Stomach (tissue), 4 donors: ENCODE measurements around the gene WDR89.

Source experiments
- CTCF ChIP-seq, 7 experiments: fragments of 450-650 bp in 4 of 7; fragments of 200-600 bp in 3 of 7; sonication (generic) in 3 of 7; IDR thresholded peaks; one replicate each; pipeline ENCODE4 v1.5.1; 2016 to 2019; ENCODE audit warnings: antibody characterized with exemption in 7 of 7, control low read depth in 2 of 7, mild to moderate bottlenecking in 1 of 7
- EP300 ChIP-seq: sonication (generic); formaldehyde crosslinking; IDR thresholded peaks from one replicate; pipeline ENCODE4 v1.6.1; 2017; ENCODE audit warnings: antibody characterized with exemption
- POLR2A ChIP-seq, 4 donors: fragments of 450-650 bp; IDR thresholded peaks; one replicate each; pipeline ENCODE4 v1.6.1; 2016; ENCODE audit warnings: antibody characterized with exemption in 4 of 4, control low read depth in 2 of 4, mild to moderate bottlenecking in 1 of 4, moderate library complexity in 1 of 4

GRCh38 chr14:63578300-63578699 lies 63.4 kb downstream of the WDR89 start:
- TF ChIP-seq EP300 (no peak), CTCF (IDR thresholded peaks at IDR 0.05) (no peak), POLR2A (IDR thresholded peaks at IDR 0.05) (no peak)
